Lung (tissue), 12 donors: ENCODE measurements around the gene SLC5A2. TPM values are rescaled to one million over a fixed set of nuclear protein-coding genes. Genes with fewer than 3 reads are reported as not detected.

Experiments used
- ATAC-seq: fragments of 200-7000 bp; cut with Tn5 transposase; one replicate; pipeline ENCODE4 v1.9.1; 2020; ENCODE audit warnings: moderate number of reproducible peaks; ENCODE audit not compliant: insufficient read depth, low FRiP score
- DNase-seq, 3 donors: peaks; one replicate each; pipeline ENCODE4 v3.0.0-alpha.2; 2013 to 2017
- H3K27ac ChIP-seq, 2 donors: one replicate each; pipeline ENCODE4 v1.5.1; 2013; ENCODE audit warnings: mild to moderate bottlenecking in 2 of 2, moderate library complexity in 2 of 2, control low read depth in 1 of 2, inconsistent platforms in 1 of 2, low read depth in 1 of 2, low read length in 1 of 2
- H3K27me3 ChIP-seq, 3 donors: one replicate each; pipeline ENCODE4 v1.5.1; 2013; ENCODE audit warnings: low read length in 2 of 3; ENCODE audit not compliant: control insufficient read depth in 3 of 3, insufficient read depth in 3 of 3
- H3K36me3 ChIP-seq, 4 donors: one replicate each; pipeline ENCODE4 v1.5.1; 2013; ENCODE audit warnings: low read length in 4 of 4, mild to moderate bottlenecking in 1 of 4, moderate library complexity in 1 of 4; ENCODE audit not compliant: control insufficient read depth in 4 of 4, insufficient read depth in 4 of 4
- H3K4me1 ChIP-seq, 5 donors: one replicate each; pipeline ENCODE4 v1.5.1; 2013; ENCODE audit warnings: low read length in 5 of 5, mild to moderate bottlenecking in 2 of 5, moderate library complexity in 1 of 5; ENCODE audit not compliant: control insufficient read depth in 5 of 5, insufficient read depth in 5 of 5
- H3K4me3 ChIP-seq: one replicate; pipeline ENCODE4 v1.5.1; 2013; ENCODE audit warnings: mild to moderate bottlenecking, control low read depth, moderate library complexity
- H3K9ac ChIP-seq, 2 donors: one replicate each; pipeline ENCODE4 v1.5.1; 2013; ENCODE audit warnings: low read length in 2 of 2, control low read depth in 1 of 2; ENCODE audit not compliant: insufficient read depth in 1 of 2
- H3K9me3 ChIP-seq, 4 donors: one replicate each; pipeline ENCODE4 v1.5.1; 2013; ENCODE audit warnings: low read length in 3 of 4, mild to moderate bottlenecking in 1 of 4, moderate library complexity in 1 of 4; ENCODE audit not compliant: control insufficient read depth in 4 of 4, insufficient read depth in 3 of 4
- CTCF ChIP-seq: IDR thresholded peaks from 2 replicates; pipeline ENCODE4 v1.5.1; 2012; ENCODE audit warnings: mild to moderate bottlenecking; ENCODE audit errors: control extremely low read depth, extremely low read depth
- WGBS, 2 donors: extraction: QIAGEN DNeasy Blood & Tissue Kit; methylation state at CpG; one replicate each; pipeline ENCODE4 v1.1.7; 2013; 5-methylcytosine and 5-hydroxymethylcytosine counted together
- polyA plus RNA-seq, 2 donors: library from polyadenylated mRNA; stranded (reverse); fragments of 200-250 nt; gene quantifications; one replicate each; pipeline ENCODE4 v1.2.1, GENCODE V29; 2013
- total RNA-seq, 2 donors: library from RNA; depleted of rRNA in 1 of 2; stranded (reverse); fragments of >200 nt in 1 of 2; gene quantifications; one replicate each; pipeline ENCODE4 v1.2.1, GENCODE V29; 2014 to 2021
- donor health status: control.
- donor health status: control.
- donor health status: Bipolar disorder and iron deficiency.
- donor health status: healthy.
- donor health status: DM: yes; HTN: yes; CAD: no.

Gene SLC5A2
- total and polyA plus RNA-seq, 4 donors, result 0.85 to 3.1 (median 2.3) TPM

GRCh38 chr16:31459687-31460581, 23.0 kb upstream of the SLC5A2 start:
- H3K27ac ChIP-seq, result peak overlapping the region; percentile 99 to 100
- no peaks in the 10 kb centered on the region for H3K9me3 ChIP-seq
- no peak for TF ChIP-seq CTCF
- peak overlapping the region; percentile 85 to 92 for H3K9ac ChIP-seq
- WGBS, 2 donors, result 3 to 4% methylated on average over 57 to 61 of the region's 61 CpGs
- H3K27me3 ChIP-seq, result no peaks in the 10 kb centered on the region
- peak overlapping the region; percentile 77 for H3K4me3 ChIP-seq
- DNase-seq (peak; percentile 100), ATAC-seq (peak; percentile 94)
- peaks cover 0 to 19% (median 10%) of the 10 kb centered on the region in 4 donors for H3K36me3 ChIP-seq
- H3K4me1 ChIP-seq, result peaks cover 7 to 28% (median 13%) of the 10 kb centered on the region in 5 donors

- 55% methylated on average over 8 of the region's 8 CpGs for WGBS, 2 donors
- ATAC-seq (no peak), DNase-seq (peak in 2 of 3 donors; percentile 65 to 73)
- Histone ChIP-seq H3K27me3 (no peaks in the 10 kb centered on the region), H3K4me3 (no peak overlapping the region), H3K4me1 (peaks cover 7 to 27% (median 13%) of the 10 kb centered on the region in 5 donors), H3K27ac (no peak overlapping the region), H3K36me3 (peaks cover 0 to 23% (median 11%) of the 10 kb centered on the region in 4 donors), H3K9ac (peak overlapping the region in 1 of 2 donors; percentile 92), H3K9me3 (no peaks in the 10 kb centered on the region)
- peak; percentile 28 for TF ChIP-seq CTCF
These were observed 22.3 kb upstream of the SLC5A2 start for GRCh38 chr16:31460582-31461002.

- no peak for TF ChIP-seq CTCF
- DNase-seq (no peak), ATAC-seq (no peak)
- Histone ChIP-seq H3K27me3 (no peaks in the 10 kb centered on the region), H3K9me3 (no peaks in the 10 kb centered on the region), H3K4me1 (peaks cover 7 to 25% (median 12%) of the 10 kb centered on the region in 5 donors), H3K4me3 (no peak overlapping the region), H3K9ac (no peak overlapping the region), H3K27ac (no peak overlapping the region), H3K36me3 (peaks cover 3 to 31% (median 11%) of the 10 kb centered on the region in 4 donors)
- 92 to 94% methylated on average over 10 of the region's 10 CpGs for WGBS, 2 donors
These were observed 21.6 kb upstream of the SLC5A2 start for GRCh38 chr16:31461201-31461920.
